NCI-H1105 (cell line): ENCODE results near the gene ZNF837.
"Not testable (repeated sequence)": the region's sequence is repeated elsewhere in the genome, so short reads cannot be mapped to it uniquely, and the experiment has no call there.

Experiments used
- DNase-seq: peaks from one replicate; lab custom pipeline; 2025; lab: John Stamatoyannopoulos, UW

ZNF837 gene

DNA sequence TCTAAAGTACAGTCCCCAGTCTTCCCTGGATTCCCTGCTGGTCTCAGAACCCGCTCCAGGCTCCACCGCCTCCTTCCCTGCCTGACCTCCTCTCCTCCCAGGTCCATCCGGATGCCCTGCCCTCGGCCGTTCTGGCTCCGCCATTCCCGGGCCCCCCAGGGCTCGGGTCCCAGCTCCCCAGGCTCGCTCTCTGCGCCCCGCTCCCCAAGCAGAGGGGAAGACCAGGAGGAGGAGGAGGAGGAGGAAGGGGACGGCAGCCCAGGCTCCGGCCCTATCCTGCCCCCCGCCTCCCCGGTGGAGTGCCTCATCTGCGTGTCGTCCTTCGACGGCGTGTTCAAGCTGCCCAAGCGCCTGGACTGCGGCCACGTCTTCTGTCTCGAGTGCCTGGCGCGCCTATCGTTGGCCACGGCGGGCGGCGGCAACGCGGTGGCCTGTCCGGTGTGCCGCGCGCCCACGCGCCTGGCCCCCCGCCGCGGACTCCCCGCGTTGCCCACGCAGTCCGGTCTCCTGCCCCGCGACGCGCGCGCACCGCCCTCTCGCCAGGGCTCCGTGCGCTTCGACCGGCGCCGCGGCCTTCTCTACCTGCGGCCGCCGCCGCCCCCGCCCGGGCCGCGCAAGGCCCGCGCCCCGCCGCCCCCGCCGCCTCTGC is 15.3 kb upstream of the ZNF837 start:
- no peak for DNase-seq

DNA sequence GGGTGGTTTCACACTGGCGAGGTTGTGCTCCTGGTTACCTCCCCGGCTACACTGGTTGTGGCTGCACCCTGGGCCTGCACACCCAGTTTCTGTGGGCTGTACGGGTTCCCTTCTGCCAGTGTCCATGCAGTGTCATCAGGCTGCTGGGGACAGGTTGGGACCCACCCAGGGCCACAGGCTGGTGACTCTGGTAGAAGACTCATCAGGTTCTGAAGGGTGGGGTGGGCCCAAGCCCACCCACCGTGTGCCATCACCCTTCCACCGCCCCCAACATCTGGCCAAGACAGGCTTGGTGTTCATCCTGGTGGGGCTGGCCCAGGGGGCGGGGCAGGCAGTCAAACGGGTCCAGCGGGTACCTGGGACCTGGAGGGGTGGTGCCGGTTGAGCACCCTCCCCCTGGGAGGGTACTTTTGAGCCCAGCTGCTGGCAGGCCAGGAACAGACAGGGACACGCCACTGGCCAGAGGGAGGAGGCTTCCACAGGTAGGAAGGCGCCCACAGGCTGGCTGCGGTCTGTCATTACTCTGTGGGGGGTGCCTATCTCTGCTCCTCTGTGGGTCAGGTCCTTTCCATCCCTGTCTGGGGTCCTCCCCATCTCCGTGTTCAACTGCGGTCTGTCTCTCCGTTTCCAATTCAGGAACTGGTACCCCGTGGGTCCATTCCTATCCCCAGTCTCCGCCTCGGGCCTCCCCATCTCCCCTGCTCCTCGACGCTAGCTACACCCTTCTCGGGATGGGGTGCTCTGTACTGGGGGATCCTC is 14.6 kb upstream of the ZNF837 start, which contains the start of gene RNF225:
RNF225 (plus strand) TSS at position 437 of the 759 bp plus-strand sequence. CDS start 434 bp downstream, outside the sequence.
- no peak for DNase-seq

DNA sequence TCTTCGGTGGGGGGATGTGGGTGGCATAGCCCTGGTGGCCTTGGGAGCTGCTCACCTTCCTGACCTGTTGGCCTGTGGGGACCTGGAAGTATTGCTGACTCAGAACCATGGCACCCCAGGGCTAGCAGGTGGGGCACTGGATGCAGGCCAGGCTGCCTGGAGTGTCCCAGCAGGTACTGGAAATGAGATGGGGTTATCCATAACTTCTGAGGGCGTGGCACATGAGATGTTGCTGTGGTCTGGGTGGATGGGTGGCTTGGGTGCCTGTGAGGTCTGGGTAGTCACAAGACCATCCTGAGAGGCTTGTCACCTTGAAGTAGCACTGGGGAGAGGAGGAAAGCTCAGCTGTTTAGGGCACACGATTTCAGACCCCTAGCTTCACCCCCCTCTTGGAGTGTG is 14.0 kb upstream of the ZNF837 start:
- DNase-seq = no peak

DNA sequence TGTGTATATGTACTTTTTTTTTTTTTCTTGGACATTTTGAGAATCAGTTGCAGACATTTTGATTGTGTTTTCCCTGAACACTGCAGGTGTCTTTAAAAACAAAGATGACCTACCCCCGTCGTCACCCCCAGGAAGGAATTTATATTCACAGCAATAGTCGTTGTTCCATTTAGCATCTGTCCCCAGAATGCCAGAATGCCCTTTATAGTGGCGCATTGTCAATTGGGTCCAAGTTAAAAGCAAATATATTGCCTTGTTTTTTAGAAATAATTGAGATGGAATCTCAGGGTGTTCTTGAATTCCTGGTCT is 12.8 kb upstream of the ZNF837 start:
- DNase-seq = no peak

DNA sequence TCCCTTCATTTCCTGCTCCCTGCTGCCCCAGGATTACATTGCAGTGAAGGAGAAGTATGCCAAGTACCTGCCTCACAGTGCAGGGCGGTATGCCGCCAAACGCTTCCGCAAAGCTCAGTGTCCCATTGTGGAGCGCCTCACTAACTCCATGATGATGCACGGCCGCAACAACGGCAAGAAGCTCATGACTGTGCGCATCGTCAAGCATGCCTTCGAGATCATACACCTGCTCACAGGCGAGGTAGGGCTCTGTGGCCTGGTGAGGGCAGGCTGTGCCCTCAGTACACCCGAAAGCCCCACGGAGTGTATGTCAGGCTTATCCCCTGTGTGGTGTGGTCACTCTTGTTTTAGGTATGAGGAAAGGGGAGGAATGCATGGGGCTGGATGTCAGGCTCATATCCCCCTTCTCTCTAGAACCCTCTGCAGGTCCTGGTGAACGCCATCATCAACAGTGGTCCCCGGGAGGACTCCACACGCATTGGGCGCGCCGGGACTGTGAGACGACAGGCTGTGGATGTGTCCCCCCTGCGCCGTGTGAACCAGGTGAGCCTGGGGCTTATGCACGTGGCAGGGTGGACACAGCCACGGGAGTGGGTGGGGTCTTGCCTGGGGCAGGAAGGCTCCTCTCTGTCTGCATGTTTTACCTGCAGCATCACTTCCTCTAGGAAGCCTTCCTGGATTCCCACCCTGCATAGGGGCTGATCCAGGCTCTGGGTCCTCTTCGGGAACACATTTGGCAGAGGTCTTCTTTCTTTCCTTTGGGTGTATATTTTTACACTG is 12.3 kb upstream of the ZNF837 start:
- no peak for DNase-seq

DNA sequence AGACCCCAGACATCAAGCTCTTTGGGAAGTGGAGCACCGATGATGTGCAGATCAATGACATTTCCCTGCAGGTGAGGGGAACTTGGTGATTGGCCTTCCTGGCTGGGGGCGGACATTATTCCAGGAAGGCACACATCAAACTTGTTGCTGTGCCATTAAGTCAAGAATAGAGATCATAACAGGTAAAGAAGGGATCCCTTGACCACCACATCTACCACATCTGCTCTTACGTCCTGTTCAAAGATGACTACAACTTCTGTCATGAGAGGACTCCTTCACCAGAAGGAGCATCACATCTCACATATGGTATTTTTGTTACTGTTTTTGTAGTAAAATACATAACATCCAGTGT is 7.3 kb upstream of the ZNF837 start:
- no peak for DNase-seq

DNA sequence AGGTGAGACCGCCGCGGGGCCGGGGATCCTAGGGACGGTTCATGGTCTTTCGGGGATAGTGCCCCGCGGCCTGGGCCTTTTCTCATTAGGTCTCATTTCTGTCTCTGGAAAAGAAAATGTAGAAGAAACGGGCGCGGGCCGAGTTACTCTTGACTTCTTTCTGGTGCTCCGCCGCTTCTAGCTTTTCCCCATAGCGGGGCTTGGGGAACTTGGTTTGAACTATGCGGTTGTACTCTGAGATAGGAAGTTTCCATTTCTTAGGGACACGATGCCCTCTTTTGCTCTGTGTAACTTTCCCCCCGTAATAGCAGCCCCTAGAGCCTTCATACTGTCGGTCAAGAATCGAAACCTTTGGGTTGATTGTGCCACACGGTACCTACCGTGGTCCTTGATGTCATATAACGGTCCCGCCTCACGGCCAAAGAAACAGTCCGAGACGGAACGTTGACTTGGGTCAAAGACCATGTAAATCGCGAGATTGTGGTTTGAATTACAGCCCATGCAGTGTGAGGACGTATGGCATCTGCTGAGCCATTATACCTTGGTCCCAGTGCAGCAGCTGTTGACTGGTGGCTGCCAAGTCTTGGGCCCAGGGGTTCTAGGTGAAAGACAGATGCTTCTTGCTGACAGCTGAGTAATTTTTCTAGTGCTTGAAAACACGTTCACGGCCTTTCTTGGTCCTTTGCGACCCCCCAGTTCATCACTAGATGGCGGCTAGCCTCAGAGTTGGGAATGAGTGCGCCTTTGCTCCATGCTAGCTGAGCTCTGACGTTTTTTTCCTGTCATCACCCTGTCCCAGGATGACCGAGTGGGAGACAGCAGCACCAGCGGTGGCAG is 6.7 kb upstream of the ZNF837 start:
- no peak for DNase-seq

DNA sequence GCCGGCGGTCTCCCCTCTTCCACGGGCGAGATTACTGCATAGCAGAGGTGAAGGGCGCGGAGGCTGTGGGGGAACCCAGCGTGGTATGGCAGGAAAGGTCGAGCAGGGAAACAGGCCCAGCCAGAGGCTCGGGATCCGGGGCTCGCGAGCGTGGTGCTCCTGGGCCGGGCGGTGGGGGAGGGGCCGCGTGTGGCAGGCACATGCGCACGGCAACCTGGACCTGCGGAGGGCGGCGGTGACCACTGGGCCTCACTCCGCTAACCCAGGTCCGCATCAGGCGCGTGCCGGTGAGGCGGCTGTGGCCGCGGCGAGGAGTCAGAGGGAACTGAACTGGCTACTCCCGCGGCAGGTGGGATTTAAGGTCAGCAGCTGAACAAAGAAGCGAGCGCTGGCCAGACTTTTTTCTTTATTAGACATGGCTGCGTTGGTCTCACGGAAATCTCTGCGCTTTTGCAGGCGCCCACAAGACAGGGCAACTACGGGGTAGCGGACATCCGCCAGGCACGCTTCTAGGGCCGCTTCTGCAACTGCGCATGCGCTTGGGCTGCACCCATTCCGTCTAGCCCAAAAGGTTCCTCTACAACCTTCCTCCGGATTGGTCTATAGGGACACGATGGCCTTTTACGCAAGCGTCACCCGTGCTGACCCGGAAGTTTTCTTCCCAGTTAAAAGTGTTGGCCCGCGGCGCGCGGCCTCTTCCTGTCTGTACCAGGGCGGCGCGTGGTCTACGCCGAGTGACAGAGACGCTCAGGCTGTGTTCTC is 5.9 kb upstream of the ZNF837 start, which contains the start of gene RPS5:
RPS5 (plus strand) TSS at position 694 of the 762 bp plus-strand sequence. CDS start 869 bp downstream, outside the sequence.
- peak; percentile 93 for DNase-seq

DNA sequence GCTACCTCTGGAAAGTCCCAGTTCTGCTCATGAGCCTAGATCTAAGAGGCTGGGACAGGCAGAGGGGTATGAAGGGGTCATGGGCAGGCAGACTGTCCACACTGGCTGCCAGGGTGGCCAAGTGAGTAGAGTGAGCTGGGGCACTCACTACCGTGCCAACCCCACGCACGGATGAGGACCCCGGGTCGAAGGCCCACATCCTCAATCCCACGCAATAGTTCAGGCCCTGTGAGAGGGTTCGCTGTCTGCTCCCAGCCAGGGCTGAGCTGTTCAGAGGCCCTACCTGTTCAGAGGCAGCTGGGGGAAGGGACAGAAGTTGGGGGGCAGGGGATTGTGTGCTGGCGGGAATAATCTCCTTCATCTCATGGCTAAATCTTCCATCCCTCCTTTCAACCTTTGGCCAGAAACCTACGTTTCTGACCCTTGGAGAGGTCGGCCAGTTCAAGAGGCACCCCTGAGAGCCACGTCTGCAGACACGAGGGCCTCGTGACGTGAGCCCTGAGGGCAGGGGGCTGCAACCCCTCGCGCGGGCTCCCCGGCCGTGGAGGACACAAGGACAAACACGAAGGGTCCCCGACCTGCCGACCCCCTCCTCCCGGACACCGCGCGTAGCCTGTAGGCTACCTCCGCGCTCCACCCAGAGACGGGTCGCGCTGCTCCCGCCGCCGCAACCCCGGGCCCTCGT is 5.2 kb upstream of the ZNF837 start:
- DNase-seq = no peak

DNA sequence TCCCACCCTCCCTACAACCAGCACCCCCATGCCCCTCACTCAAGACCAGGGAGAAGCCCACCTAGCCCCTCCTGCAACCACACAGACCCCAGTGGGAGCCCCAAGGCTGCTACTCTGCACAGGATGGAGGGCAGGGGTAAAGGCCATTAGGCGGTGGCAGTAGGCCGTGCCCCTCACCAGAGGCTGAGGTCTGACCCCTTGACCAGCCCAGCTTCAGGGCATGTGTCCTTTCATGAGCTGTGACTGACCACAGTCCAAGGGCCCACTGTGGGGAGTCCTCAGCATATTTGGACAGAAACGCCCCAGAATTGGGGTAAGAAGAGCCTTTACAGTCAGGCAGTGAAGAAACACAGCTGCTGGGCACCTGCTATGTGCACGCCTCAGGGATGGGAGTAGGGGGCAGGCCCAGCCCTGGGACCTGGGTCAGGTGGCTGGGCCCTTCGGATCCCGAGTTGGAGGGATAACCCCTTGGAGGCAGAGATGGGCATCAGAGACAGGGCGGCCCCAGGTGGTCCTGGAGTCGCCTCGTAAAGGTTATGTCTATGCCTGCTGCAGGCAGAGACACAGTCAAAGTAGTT is 4.6 kb upstream of the ZNF837 start:
- DNase-seq = no peak

DNA sequence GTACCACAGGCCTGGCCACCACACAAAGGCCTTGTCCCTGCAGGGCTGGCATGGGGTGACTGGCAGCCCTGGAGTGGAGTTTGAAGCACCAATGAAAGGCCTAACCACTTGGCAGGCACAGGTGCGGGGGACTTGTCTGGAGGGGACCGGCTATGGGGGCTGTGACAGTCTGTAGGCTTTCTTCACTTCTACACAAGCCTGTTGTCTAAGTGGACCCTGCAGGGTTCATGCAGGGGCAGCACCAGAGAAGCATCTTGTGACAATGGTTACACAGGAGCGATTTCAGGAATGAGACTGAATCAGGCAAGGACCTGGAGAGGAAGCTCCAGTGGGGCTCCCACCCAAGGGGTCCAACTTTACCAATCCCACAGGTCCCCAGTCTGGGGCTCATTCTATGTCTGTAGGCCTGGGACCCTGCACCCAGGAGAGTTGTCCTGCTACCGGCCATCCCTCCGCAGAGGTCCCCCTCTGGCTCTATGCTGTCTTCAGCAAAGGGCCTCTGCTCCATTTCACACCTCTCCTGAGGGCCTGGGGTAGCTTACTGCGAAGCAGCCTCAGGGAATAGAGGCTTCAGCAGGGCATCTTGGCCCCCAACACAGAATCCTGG is 2.3 kb upstream of the ZNF837 start:
- DNase-seq = no peak

DNA sequence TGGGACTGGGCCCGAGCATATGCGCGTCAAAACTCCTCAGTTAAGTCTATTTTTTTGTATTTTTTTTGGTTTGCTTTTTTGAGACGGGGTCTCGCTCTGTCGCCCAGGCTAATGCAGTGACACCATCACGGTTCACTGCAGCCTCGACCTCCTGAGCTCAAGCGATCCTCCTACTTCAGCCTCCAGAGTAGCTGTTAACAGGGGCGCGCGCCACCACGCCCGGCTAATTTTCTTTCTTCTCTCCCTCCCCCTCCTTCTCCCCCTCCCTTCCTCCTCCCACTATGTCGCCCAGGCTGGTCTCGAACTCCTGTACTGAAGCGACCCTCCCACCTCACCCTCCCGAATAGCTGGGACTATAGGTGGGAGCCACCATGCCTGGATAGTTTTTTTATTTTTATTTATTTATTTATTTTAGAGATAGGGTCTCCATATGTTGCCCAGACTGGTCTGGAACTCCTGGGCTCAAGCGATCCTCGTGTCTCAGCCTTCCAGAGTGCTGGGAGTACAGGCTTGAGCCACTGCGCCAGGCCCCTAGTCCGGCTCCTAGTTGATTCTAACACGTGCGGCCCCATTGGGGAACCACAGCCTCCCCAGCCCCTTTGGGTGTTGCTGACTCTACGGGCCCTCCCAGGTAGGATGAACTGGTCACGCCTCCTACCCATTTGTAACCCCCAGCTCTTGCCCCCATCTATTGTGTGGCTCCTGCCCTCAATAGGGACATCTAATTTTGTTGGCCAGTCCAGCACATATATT is 806 bp upstream of the ZNF837 start:
- DNase-seq = no peak

DNA sequence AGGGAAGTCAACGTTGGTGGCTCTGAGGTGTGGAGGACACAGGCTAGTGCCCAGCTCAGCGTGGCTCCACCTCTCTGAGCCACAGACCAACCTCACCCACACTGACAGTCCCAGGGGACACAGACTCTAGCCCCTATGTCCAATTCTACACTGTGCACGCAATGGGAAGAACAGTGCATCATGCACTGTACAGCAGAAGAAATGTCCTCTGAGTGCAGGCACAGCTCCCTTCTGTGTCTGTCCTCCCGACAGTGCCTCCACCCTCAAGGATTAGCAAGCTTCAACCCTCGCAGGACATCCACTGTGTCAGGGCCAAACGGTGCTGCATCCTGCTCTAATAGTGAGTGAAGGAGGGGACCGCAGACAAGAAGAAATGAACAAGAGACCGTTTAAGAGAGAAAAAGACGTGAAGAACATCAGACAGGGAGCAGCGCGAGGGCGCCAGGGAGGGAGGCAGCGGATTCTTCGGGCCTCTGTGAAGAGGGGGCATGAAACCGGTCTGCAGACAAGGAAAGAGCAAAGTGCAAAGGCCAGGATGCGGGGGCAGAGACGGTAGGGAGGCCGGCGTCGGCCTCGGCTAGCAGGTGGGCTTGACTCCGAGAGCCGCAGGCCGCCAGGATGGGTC is 681 bp downstream of the ZNF837 start:
- DNase-seq = no peak

DNA sequence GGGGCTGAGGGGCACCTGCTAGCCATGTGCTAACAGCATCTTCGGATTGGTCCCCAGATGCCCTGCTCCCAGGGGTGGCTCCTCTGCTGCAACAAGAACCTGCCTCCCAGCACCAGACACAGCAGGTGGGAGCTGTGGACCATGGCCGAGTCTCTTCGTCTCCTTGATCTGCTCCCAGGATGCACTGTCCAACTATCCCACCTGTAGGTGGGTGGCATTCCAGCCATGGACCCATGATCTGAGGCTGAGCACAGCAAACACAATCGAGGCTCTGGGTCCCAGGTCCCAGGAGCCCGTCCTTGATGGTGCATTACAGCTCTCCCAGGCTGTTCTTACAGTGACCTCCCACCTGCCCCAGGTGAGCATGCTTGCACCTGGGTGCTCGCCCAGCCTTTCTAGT is 1.6 kb downstream of the ZNF837 start:
- no peak for DNase-seq

DNA sequence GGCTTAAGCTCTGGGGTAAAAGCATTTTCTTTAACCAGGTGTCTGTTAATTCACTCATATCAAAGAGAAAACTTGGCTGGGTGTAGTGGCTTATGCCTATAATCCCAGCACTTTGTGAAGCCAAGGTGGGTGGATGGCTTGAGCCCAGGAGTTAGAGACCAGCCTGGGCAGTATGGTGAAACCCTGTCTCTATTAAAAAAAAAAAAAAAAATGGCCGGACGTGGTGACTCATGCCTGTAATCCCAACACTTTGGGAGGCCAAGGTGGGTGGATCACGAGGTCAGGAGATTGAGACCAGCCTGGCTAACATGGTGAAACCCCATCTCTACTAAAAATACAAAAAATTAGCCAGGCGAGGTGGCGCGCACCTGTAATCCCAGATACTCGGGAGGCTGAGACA is 4.1 kb downstream of the ZNF837 start:
- DNase-seq = not testable (repeated sequence)

DNA sequence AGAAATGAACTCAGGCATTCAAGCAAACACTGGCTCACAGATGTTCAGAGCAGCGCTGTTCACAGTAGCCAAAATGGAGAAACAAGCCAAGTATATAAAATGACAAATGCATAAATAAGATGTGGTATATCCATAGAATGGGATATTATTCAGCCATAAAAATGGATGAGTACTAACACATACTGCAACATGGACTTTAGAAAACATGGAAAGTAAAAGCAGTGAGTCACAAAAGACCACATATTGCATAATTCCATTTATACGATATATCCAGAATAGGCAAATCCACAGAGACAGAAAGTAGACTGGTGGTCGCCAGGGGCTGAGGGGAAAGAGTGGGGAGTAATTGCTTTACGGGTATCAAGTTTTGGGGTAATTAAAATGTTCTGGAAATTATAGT is 6.6 kb downstream of the ZNF837 start:
- DNase-seq = no peak

DNA sequence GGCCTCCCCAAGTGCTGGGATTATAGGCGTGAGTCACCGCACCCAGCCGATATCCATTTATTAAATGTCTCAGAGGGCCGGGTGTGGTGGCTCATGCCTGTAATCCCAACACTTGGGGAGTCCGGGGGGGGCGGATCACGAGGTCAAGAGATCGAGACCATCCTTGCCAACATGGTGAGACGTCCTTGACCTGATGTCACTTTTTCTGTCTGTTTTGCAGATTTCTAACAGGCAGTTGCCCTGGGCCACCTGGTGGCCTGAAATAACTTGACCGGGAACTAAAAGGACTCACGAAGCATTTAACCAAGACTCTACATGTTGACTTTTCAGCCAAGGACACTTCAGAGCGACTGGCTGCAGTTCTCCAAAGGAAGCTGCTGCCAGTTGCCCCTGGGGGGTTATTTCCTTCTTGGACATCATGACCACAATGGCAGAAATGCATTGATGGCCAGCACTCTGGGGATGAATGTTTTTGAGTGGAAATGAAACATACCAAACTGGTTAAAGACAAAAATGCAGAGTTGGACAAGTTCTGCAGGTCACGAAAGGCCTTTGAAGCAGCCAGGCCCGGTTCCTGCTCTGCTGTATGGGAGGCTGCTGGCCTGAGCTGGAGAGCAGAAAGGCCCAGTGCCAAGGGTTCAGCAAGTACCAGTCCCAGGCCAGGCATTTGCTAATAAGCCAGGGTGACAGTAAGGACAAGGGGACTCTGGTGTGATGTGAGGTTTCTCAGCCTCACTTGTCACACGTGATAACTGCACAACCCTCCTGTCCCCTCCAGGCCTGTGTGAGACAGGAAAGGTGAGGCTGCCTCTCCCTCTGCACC is 8.3 kb downstream of the ZNF837 start:
- no peak for DNase-seq
